Activated CD4-positive, alpha-beta T cell treated with anti-CD3 and anti-CD28 coated beads, Interleukin-2, amount 50 U/mL, for 48 hours (primary cell): Measurements from ENCODE around the gene EAPP.
"Not testable (repeated sequence)": the region's sequence is repeated elsewhere in the genome, so short reads cannot be mapped to it uniquely, and the experiment has no call there.

ENCODE experiments used
- DNase-seq, 2 experiments: peaks; one replicate each; pipeline ENCODE4 v3.0.0-alpha.2; 2020

Gene EAPP

GRCh38 chr14:34539407-34540180, at the start of gene EAPP:
EAPP (minus strand) TSS chr14:34539701; CDS start chr14:34539628, 73 bp downstream.
- DNase-seq, result peak; percentile 95 to 96

- no peak for DNase-seq
These were observed 44.0 kb upstream of the EAPP start for GRCh38 chr14:34583525-34583924.

GRCh38 chr14:34582117-34582680, 42.7 kb upstream of the EAPP start:
- DNase-seq, result no peak

GRCh38 chr14:34580381-34580780, 40.9 kb upstream of the EAPP start:
- no peak for DNase-seq

GRCh38 chr14:34571771-34572170, 32.3 kb upstream of the EAPP start:
- DNase-seq, result no peak

GRCh38 chr14:34569750-34570149, 30.2 kb upstream of the EAPP start:
- no peak for DNase-seq

- no peak for DNase-seq
These were observed 29.3 kb upstream of the EAPP start for GRCh38 chr14:34568803-34569202.

GRCh38 chr14:34562776-34563150, 23.3 kb upstream of the EAPP start:
- no peak for DNase-seq

- DNase-seq, result not testable (repeated sequence)
These were observed 22.7 kb upstream of the EAPP start for GRCh38 chr14:34562037-34562775.

- DNase-seq, result not testable (repeated sequence)
These were observed 17.0 kb upstream of the EAPP start for GRCh38 chr14:34556498-34556829.

- DNase-seq, result not testable (repeated sequence)
These were observed 16.3 kb upstream of the EAPP start for GRCh38 chr14:34555583-34556497.

- no peak for DNase-seq
These were observed 15.2 kb upstream of the EAPP start for GRCh38 chr14:34554540-34555250.

GRCh38 chr14:34549276-34549966, 9.9 kb upstream of the EAPP start:
- DNase-seq, result not testable (repeated sequence)

- DNase-seq, result no peak
These were observed 9.0 kb upstream of the EAPP start for GRCh38 chr14:34548472-34548981.

GRCh38 chr14:34547136-34547520, 7.6 kb upstream of the EAPP start:
- DNase-seq, result not testable (repeated sequence)

- not testable (repeated sequence) for DNase-seq
These were observed 7.0 kb upstream of the EAPP start for GRCh38 chr14:34546272-34547135.

- not testable (repeated sequence) for DNase-seq
These were observed 919 bp upstream of the EAPP start for GRCh38 chr14:34540181-34541059.

- DNase-seq, result no peak
These were observed 562 bp downstream of the EAPP start for GRCh38 chr14:34538871-34539406.

GRCh38 chr14:34538096-34538495, 1.4 kb downstream of the EAPP start:
- DNase-seq, result not testable (repeated sequence)
